CD4-positive, alpha-beta T cell treated with Interleukin-17A for 4 hours (primary cell): ENCODE data around the gene ACAD11.

Experiments used
- DNase-seq: peaks from one replicate; pipeline ENCODE4 v3.0.0-alpha.2; 2020; ENCODE audit warnings: mixed read lengths

ACAD11 gene

GRCh38 chr3:132659365-132660051 is at the start of gene ACAD11:
Gene ACAD11 (minus strand): TSS chr3:132659809. CDS start chr3:132659751, 58 bp downstream.
- peak; percentile 51 for DNase-seq

DNA sequence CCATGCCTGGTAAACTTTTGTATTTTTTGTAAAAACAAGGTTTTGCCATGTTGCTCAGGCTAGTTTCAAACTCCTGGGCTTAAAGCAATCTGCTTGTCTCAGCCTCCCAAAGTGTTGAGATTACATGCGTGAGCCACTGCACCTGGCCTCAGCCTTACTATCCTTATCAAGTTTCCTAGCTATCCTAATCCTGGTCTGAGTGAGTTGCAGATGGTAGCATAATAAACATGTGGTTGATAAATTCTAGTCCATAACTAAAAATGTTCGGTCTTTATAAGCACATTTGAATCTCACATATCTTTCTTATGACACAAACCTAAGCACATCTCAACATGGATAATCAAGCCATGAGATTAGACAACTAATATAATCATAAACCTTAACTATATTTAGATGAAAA is 44.1 kb upstream of the ACAD11 start:
- DNase-seq: no peak

- DNase-seq: no peak
These were observed 35.8 kb upstream of the ACAD11 start for GRCh38 chr3:132695422-132695821.

DNA sequence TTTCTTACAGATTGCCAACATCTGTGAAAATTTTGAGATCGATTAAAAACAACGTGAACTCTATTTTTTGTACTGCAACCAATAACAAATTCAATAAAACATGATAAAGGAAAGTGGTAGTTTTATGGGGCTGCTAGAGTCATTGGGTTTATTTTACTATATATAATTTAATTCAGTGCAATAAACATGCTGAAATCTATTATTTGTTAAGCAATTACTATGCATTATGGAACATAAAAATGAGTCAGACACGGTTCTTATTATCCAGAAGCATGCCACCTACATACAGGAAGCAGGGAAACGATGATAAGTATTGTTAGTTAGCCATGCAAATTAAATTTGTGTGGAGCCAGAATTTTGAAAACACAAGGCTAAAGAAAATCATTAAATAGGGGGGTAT is 35.4 kb upstream of the ACAD11 start:
- no peak for DNase-seq

GRCh38 chr3:132690040-132690439 is 30.4 kb upstream of the ACAD11 start:
- no peak for DNase-seq

- no peak for DNase-seq
These were observed 22.6 kb upstream of the ACAD11 start for GRCh38 chr3:132682201-132682600.

DNA sequence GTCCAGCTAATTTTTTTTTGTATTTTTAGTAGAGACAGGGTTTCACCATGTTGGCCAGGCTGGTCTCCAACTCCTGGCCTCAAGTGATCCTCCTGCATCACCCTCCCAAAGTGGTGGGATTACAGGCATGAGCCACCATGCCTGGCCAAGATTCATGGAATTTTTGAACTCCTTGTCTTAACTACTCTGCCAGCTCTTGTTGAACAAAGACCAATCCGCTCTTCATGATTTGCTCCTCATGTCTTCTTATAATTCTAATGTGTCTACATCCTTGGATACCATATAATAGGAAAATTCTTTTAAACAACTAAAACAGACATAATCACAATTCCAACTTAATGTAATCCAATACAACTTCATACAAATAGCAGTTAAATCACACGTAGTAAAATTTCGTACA is 21.8 kb upstream of the ACAD11 start:
- no peak for DNase-seq

DNA sequence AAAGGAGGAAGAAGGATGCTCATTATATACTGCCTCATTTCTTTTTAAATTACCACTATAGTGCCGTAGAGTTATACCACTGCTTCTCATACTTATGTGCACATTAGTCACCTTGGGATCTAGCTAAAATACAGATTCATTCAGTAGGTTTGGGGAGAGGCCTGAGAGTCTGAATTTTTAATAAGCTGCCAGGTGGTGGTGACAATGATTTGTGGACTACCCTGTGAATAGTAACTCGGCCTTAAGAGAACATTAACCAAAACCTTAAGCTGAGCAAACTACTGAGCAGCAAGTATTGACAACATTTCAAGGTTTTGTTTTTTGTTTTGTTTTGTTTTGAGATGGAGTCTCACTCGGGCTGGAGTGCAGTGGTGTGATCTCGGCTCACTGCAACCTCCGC is 20.3 kb upstream of the ACAD11 start:
- DNase-seq: no peak

DNA sequence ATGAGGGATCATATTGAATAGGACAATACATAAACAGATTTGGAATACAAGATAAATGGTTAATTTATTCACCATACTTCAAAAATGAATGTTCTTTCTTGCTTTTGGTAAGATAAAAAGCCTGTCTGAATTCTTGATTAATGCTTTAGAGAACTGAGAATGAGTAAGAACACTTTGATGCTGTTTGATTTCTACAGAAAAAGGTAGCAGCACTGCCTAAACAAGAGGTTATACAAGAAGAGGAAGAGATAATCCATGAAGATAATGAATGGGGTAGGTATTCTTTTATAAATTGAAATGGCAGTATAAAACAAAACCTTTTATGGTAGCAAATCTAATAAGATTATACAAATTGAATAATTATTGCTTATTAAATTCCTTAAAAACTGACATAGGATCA is 15.8 kb upstream of the ACAD11 start:
- no peak for DNase-seq

DNA sequence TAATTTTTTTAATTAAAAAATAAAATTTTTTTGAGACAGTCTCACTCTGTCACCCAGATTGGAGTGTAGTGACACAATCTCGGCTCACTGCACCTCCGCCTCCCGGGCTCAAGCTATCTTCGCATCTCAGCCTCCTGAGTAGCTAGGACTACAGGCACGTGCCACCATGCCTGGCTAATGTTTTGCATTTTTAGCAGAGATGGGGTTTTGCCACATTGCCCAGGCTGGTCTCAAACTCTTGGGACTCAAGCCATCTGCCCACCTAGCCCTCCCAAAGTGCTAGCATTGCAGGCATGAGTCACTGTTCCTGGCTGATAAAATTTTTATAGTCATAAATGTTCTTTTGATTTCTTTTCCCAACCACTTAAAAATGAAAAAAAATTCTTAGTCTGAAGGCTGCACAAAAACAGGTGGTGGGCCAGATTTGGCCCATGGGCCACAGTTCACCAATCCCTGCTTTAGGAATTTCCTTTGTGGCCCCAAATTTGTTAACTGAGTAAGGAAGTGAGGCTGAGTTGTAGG is 9.7 kb upstream of the ACAD11 start:
- no peak for DNase-seq

DNA sequence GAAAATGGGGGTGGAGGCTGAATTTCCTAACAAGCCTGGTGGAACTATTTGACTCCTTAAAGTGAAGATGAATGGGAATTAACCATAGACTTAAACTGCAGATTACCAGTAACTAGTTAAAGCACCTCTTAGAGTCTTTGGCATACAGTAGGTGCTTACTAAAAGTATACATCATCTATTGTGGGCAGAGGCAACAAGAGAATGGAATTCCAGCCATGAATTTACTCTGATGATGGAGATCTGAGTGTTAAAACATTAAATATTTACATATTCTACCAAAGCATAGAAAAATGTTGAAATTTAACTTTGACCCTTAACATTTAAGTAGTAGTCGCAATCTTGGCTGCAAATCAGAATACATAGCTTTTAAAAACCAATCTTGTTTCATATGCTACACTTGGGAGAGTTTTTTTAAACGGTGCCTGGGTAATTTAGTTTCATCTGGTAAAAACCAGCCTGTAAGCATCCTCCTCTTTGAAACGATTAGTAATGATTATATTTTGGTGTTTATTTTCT is 5.7 kb upstream of the ACAD11 start:
- no peak for DNase-seq

- DNase-seq: no peak
These were observed 2.6 kb upstream of the ACAD11 start for GRCh38 chr3:132662212-132662611.

DNA sequence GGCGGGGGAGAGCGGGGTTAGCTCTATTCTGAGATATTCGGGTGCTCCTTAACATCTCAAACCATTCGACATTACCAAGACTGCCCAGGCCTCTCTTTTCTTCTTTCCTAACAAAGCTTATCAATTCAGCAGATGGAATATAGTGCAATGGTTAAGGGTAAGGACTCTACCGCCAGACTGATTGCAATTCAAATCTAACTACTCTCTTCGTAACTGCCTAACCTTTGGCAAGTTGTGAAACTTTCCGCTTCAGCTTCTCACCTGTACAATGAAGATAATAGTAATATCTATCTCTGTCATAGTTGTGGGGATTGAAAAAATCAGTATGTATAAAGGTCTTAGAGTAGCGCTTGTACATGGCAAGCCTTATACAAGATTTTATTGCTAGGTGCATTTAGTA is 1.5 kb upstream of the ACAD11 start:
- DNase-seq: no peak

- DNase-seq: no peak
These were observed 1.1 kb upstream of the ACAD11 start for GRCh38 chr3:132660811-132661070.

- peak; percentile 77 for DNase-seq
These were observed 622 bp upstream of the ACAD11 start, which contains the start of gene UBA5 for GRCh38 chr3:132660052-132660810. Gene UBA5 (plus strand): TSS chr3:132660329. CDS start chr3:132660538, 209 bp downstream.

DNA sequence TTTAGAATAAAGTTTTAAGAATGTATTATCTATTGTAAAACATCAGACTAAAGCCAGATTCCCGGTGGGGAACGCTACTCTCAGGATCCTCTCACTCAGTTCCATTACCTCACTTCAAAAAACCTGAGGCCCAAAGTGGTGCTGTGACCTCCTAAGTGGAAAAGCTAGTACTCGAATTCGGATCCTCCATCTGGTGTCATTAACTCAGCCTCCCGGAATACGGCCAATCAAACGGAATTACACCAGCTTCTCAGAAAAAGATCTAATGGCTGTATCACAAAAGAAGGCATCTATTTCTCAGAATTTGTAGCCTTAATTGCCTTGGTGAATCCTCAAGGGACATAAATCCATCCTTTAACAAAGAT is 627 bp downstream of the ACAD11 start:
- no peak for DNase-seq

DNA sequence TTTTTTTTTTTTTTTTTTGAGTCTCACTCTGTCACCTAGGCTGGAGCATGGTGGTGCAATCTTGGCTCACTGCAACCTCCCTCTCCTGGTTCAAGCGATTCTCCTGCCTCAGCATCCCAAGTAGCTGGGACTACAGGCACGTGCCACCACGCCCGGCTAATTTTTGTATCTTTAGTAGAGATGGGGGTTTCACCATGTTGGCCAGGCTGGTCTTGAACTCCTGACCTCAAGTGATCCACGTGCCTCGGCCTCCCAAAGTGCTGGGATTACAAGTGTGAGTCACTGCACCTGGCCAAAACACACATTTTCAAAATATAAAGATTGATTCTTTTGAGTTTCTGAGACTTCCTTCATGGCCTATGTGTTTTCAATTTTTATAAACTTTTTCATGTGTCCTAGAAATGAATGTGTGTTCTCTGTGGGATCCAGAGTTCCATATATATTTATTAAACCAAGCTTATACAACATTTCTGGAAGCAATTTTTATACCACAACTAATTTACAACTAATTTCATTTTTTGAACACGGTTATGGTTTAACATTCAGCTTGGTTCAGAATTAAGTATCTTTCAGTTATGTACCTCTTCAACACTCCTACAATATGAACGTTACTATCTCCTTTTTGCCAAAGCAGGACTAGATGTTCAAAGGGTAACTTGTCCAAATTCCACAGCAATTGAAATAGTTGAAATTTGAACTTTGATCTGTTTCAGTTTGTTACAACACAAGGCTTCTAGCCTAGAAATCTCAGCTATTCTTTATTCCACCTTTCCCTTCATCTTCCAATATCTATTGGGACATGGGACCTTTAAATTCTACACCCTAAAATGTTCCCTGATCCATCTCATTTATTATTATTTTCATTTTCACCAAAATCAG is 1.5 kb downstream of the ACAD11 start:
- no peak for DNase-seq

DNA sequence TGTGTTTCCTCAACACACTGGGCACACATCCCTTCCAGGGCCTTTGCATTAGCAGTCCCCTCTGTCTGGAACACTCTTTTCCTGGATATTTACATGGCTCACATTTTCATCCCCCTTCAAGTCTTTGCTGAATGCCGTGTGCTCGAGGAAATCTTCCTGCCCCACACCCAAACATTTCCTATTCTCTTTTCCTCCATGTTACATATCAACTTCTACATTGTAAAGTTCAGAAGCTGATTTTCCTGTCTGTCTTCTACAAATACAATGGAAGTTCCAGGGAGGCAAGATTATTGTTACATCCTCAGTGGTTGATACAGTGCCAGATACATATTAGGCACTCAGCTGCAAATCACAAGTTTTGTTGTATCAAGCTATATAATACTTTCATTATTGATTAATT is 4.1 kb downstream of the ACAD11 start:
- DNase-seq: no peak

DNA sequence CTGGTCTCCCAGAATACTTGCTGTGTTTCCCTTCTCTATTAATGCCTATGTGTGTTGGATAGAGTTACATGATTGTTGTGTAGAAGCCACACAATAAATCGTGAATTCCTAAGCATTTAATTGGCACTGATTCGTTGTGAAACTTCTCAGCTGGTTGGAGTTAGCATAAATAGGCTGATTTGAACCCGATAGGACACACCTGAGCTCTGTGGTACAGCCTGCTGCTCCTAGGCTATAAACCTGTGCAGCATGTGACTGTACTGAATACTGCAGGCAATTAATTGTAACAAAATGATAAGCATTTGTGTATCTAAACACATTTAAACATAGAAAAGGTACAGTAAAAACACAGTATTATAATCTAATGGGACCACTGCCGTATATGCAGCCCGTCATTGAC is 4.9 kb downstream of the ACAD11 start:
- DNase-seq: no peak

GRCh38 chr3:132654190-132654589 is 5.4 kb downstream of the ACAD11 start:
- no peak for DNase-seq

DNA sequence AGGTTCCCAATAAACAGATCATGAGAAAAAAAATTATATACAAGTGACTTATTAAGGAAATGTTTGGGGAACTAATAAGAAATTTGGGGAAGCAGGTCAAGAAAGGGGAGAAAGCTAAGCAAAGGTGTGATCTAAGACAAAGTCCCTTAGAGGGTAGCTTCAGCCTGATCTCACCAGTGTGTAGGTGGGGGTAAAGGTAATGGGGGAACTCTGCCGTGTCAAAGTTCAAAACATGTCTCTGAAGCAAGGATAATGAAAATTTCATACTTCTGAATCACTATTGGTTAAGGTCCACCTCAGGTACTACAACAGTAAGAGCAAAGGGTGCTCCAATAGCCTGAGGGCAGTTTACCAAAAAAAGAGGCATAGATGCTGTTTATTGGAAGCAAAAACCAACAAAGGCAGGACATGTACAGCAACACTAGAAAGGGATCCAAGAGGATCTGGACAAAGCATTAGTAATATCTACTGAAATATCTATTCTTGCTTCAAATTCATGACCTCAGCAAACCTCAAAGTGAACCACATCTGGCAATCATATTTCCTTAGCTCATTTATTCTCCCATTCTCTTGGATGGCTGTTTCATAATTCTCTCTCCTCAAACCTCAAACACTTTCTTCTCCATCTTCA is 6.9 kb downstream of the ACAD11 start:
- no peak for DNase-seq

DNA sequence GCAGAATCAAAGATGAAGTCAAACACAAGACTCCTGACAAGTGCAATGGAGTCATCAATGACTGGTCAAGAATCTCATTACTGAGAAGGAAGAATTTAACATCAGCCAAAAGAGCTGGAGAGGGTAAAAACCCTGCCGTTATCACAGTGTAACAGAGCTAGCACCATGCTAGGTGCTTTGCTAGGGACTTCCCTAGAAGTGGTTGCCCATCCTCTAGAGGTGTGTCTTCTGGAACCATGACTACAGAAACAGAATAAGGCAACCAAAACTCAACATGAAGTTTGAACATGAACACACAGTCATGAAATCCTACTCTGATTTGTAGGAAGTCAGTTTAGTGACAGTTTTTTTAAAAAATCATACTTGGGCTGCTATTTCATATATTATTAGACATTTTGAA is 9.5 kb downstream of the ACAD11 start:
- no peak for DNase-seq

GRCh38 chr3:132645058-132645457 is 14.6 kb downstream of the ACAD11 start:
- no peak for DNase-seq
